SKM-1 treated with dmso at 0.1 percent for 144 hours (cell line): ENCODE results near the gene FSCB.
"Not testable (repeated sequence)": the region's sequence is repeated elsewhere in the genome, so short reads cannot be mapped to it uniquely, and the experiment has no call there.

Experiments
- DNase-seq: peaks from one replicate; lab custom pipeline; 2025; ENCODE audit not compliant: unreplicated experiment; lab: John Stamatoyannopoulos, UW

Gene FSCB

GRCh38 chr14:44507183-44507582 is at the start of gene FSCB:
TSS of gene FSCB (minus strand) at chr14:44507283. CDS start at chr14:44506987, 296 bp downstream.
- no peak for DNase-seq

- no peak for DNase-seq
These were observed 24.6 kb upstream of the FSCB start for GRCh38 chr14:44531658-44532057.

- DNase-seq = no peak
These were observed 23.4 kb upstream of the FSCB start for GRCh38 chr14:44530475-44530874.

GRCh38 chr14:44529026-44529425 is 21.9 kb upstream of the FSCB start:
- no peak for DNase-seq

- no peak for DNase-seq
These were observed 21.1 kb upstream of the FSCB start for GRCh38 chr14:44528180-44528579.

- no peak for DNase-seq
These were observed 18.2 kb upstream of the FSCB start for GRCh38 chr14:44525237-44525636.

- not testable (repeated sequence) for DNase-seq
These were observed 8.6 kb upstream of the FSCB start for GRCh38 chr14:44515668-44516067.

GRCh38 chr14:44508834-44509233 is 1.8 kb upstream of the FSCB start:
- no peak for DNase-seq

GRCh38 chr14:44505588-44505987 is 1.5 kb downstream of the FSCB start:
- no peak for DNase-seq

GRCh38 chr14:44497148-44497547 is 9.9 kb downstream of the FSCB start:
- no peak for DNase-seq

GRCh38 chr14:44494137-44494536 is 12.9 kb downstream of the FSCB start:
- no peak for DNase-seq

- no peak for DNase-seq
These were observed 16.1 kb downstream of the FSCB start for GRCh38 chr14:44490966-44491365.

- no peak for DNase-seq
These were observed 29.1 kb downstream of the FSCB start for GRCh38 chr14:44477953-44478352.

- no peak for DNase-seq
These were observed 38.3 kb downstream of the FSCB start for GRCh38 chr14:44468771-44469170.

- no peak for DNase-seq
These were observed 43.6 kb downstream of the FSCB start for GRCh38 chr14:44463356-44464004.

- no peak for DNase-seq
These were observed 44.7 kb downstream of the FSCB start for GRCh38 chr14:44462381-44462780.

GRCh38 chr14:44461811-44462210 is 45.3 kb downstream of the FSCB start:
- DNase-seq = no peak
